GM18498 (cell line): ENCODE data around the gene ST7.
"Not testable (repeated sequence)": the region's sequence is repeated elsewhere in the genome, so short reads cannot be mapped to it uniquely, and the experiment has no call there.

Source experiments
- ATAC-seq: cut with Tn5 transposase; IDR thresholded peaks from one replicate; pipeline ENCODE4 v1.9.1; 2021; ENCODE audit warnings: mild to moderate bottlenecking, moderate library complexity; ENCODE audit not compliant: unreplicated experiment

Gene ST7

GRCh38 chr7:116953372-116953905 lies at the start of gene ST7:
ST7 (plus strand) TSS chr7:116953501; CDS start chr7:116953541, 40 bp downstream.
- peak; percentile 55 for ATAC-seq

- no peak for ATAC-seq
Measured at GRCh38 chr7:116906391-116906790, 46.9 kb upstream of the ST7 start.

GRCh38 chr7:116910383-116910782 lies 42.9 kb upstream of the ST7 start:
- no peak for ATAC-seq

- no peak for ATAC-seq
Measured at GRCh38 chr7:116911801-116912200, 41.5 kb upstream of the ST7 start.

GRCh38 chr7:116912269-116912909 lies 40.9 kb upstream of the ST7 start:
- no peak for ATAC-seq

- ATAC-seq, result no peak
Measured at GRCh38 chr7:116918704-116919103, 34.6 kb upstream of the ST7 start.

GRCh38 chr7:116920359-116920758 lies 32.9 kb upstream of the ST7 start:
- no peak for ATAC-seq

- no peak for ATAC-seq
Measured at GRCh38 chr7:116922545-116922944, 30.8 kb upstream of the ST7 start.

GRCh38 chr7:116924741-116925140 lies 28.6 kb upstream of the ST7 start:
- no peak for ATAC-seq

- no peak for ATAC-seq
Measured at GRCh38 chr7:116929021-116929420, 24.3 kb upstream of the ST7 start.

GRCh38 chr7:116929914-116930913 lies 23.1 kb upstream of the ST7 start:
- ATAC-seq, result peak; percentile 90

- ATAC-seq, result no peak
Measured at GRCh38 chr7:116932566-116932965, 20.7 kb upstream of the ST7 start.

GRCh38 chr7:116933465-116933864 lies 19.8 kb upstream of the ST7 start:
- ATAC-seq, result no peak

GRCh38 chr7:116934580-116934979 lies 18.7 kb upstream of the ST7 start:
- no peak for ATAC-seq

GRCh38 chr7:116936844-116937243 lies 16.5 kb upstream of the ST7 start:
- not testable (repeated sequence) for ATAC-seq

GRCh38 chr7:116938678-116939077 lies 14.6 kb upstream of the ST7 start:
- ATAC-seq, result no peak

GRCh38 chr7:116940689-116941370 lies 12.5 kb upstream of the ST7 start:
- ATAC-seq, result no peak

- no peak for ATAC-seq
Measured at GRCh38 chr7:116942504-116942903, 10.8 kb upstream of the ST7 start.

GRCh38 chr7:116948934-116949333 lies 4.4 kb upstream of the ST7 start:
- no peak for ATAC-seq

- ATAC-seq, result no peak
Measured at GRCh38 chr7:116949941-116950801, 3.1 kb upstream of the ST7 start.
